Smooth muscle cell of the coronary artery (primary cell): ENCODE results near the gene UBAP1L. TPM values are rescaled to one million over a fixed set of nuclear protein-coding genes. Genes with fewer than 3 reads are reported as not detected.

Experiments used
- total RNA-seq: library from RNA; depleted of rRNA; stranded (reverse); fragments of >200 nt; gene quantifications from 2 replicates; pipeline ENCODE4 v1.2.3, GENCODE V29; 2014; ENCODE audit warnings: low replicate concordance

Gene UBAP1L
- 0.53 and 0.94 TPM in 2 replicates for total RNA-seq

DNA sequence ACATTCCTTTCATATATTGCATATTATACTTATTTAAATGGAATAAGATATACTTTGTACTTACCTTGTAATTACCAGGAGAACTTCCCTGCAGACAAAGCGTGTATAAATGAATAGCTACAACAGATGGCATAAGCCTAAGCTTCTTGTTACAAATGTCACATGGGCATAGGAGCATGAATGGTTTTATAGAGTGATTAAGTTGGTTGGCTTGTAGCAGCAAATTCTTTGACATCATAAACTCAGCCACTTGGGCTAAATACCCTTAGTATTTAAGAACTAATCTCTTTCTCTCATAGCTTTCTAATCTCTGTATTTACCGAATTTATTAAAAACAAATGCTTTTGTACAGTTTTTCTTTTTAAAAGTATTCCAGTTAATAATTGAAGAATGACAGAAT lies at the start of gene UBAP1L:
Gene UBAP1L (minus strand): TSS at position 115 of the 400 bp plus-strand sequence. CDS start 8,985 bp downstream, outside the sequence.

DNA sequence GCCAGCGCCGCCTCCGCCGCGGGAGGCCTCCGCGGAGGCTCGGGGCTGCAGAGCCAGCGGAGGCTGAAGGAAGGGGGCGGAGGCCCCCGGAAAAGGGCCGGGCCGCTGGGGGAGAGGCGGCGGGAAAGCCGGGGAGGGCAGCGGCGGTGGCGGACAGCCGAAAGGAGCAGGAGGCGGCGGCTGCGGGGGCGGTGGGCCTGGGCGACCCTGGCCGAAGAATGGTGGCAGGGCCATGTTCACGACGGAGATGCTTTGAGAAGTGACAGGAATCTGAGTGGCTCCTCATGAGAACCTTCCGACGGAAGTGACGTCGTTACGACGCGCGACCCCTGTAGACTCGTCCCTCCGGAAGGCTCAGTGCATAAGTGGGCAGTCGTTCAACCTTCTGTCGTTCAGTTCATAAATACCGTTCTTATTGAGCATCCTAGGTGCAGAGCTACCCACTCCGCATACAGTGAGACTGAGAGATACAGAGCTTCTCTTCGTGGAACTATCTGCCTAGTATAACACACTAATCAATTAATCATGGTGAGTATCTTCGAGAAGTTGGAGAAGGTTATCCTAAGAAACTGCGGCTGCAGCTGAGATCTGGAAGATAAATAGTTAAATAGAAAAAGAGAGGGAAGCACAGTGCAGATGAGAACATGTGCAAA lies 18.7 kb upstream of the UBAP1L start, which contains the start of gene PDCD7:
Gene PDCD7 (minus strand): TSS at position 261 of the 653 bp plus-strand sequence. CDS start 27 bp downstream, at position 234.

DNA sequence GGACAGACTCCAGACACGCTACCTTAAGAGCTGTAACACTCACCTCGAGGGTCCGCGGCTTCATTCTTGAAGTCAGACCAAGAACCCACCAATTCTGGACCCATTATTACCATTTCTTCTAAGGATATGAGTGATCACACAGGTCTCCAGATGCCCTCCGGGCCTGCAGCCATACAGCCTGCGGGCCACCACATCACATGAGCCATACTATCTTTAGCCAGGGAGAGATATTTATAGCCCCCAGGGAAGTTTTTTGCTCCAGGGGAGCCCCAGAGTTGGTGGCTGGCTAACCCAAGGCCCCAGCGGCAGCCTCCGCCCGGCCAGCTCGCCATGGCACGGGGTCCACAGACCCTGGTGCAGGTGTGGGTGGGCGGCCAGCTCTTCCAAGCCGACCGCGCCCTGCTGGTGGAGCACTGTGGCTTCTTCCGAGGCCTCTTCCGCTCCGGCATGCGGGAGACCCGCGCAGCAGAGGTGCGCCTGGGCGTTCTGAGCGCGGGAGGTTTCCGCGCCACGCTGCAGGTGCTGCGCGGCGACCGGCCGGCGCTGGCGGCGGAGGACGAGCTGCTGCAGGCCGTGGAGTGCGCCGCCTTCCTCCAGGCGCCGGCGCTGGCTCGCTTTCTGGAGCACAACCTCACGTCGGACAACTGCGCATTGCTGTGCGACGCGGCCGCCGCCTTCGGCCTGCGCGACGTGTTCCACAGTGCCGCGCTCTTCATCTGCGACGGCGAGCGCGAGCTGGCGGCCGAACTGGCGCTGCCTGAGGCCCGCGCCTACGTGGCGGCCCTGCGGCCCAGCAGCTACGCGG lies 38.3 kb downstream of the UBAP1L start, which contains the start of gene KBTBD13:
Gene KBTBD13 (plus strand): TSS at position 261 of the 805 bp plus-strand sequence. CDS start 70 bp downstream, at position 331.

DNA sequence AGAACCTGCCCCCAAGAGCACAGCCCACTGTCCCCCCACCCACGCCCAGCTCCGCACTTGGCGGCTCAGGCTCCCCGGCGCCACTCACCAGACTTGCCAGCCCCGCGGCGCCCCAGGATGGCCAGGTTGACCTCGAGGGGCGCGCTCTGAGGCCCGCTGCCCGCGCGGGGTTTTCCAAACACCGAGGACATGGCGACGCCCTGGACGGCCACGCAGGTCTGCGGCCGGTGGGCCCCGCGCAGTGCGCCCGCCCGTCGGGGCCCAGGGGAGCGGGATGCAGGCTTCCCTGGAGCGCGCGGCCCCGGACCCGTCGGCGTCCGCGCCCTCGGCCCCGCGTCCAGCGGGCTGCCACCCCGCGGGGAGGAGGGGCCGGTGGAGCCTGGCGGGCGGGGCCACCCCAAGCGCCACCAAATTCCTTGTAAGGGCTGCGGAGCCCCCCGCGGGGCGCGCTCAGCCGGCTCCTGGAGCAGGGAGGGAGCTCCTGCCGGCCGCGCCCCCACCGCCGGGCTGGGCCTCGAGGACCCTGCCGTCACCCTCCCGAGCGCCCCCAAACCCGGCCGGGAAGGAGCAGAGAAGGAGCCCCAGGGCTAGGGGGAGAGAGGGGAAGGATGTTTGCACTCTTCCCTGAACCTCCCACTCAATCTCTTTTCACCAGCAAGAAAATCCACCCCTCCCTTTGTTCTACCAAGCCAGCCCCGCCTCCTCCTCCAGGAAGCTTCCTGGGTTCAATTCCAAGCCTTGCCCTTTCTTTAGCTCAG lies 47.2 kb downstream of the UBAP1L start, which contains the start of gene RASL12:
Gene RASL12 (minus strand): TSS at position 347 of the 758 bp plus-strand sequence. CDS start 156 bp downstream, at position 191.

DNA sequence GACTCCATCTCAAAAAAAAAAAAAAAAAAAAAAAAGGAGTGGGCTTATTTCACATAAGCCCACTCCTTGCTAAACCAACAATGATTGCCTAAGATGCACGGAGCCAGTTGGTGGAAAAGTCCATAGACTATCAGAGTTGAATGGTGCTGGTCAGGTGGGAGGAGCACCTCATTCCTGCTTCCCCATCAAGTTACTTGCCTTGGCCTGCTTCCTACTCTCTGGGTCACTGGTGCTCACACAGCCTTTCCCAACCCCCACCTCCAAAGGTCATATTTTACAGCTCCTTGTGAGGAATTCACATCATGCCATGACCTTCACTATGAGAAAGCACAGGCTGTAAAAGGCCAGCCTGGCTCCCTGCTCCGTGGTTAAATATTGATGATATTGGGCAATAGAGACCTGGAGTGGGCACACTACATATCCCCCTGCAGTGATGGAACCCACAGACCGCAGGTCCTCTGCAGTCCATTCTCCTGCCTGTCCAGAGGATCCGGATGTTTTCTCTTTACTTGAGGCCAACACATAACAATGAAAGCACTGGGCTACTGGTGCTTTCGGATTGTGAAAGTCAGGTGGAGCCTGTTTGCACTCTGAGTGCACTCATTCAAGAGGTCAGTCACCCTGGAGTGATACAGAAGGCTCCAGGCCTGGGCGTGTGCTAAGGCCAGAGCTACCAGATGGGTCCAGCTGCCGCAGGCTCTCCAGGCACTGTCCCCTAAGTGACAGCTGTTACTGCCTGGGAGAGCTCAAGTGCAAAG lies 70.1 kb downstream of the UBAP1L start, which contains the start of gene SLC51B:
Gene SLC51B (plus strand): TSS at position 664 of the 758 bp plus-strand sequence. CDS start 4,618 bp downstream, outside the sequence.

Other genes with a start within 250 kb of the UBAP1L start
- gene ANKDD1A, start 203.3 kb downstream of the UBAP1L start, total RNA-seq, result 3.2 and 15.3 TPM in 2 replicates
- 41.0 and 62.0 TPM in 2 replicates for gene SPG21, start 125.3 kb downstream of the UBAP1L start, total RNA-seq
- gene MTFMT, start 85.6 kb downstream of the UBAP1L start, total RNA-seq, result 7.0 and 10.7 TPM in 2 replicates
- gene SLC51B, start 69.8 kb downstream of the UBAP1L start, total RNA-seq, result not detected in 2 replicates
- gene RASL12, start 47.2 kb downstream of the UBAP1L start, total RNA-seq, result 0.30 and 4.1 TPM in 2 replicates
- under 0.01 TPM in 1 of 2 replicates, not detected in the other for gene KBTBD13, start 38.5 kb downstream of the UBAP1L start, total RNA-seq
- 9.5 and 10.5 TPM in 2 replicates for gene PDCD7, start 18.6 kb upstream of the UBAP1L start, total RNA-seq
- gene CLPX, start 70.1 kb upstream of the UBAP1L start, total RNA-seq, result 26.7 and 33.0 TPM in 2 replicates
- gene CILP, start 96.3 kb upstream of the UBAP1L start, total RNA-seq, result under 0.01 and 6.0 TPM in 2 replicates
- 1.5 and 1.7 TPM in 2 replicates for gene PARP16, start 171.7 kb upstream of the UBAP1L start, total RNA-seq
- not detected in 2 replicates for gene RNU5A-1, start 180.9 kb upstream of the UBAP1L start, total RNA-seq
- not detected in 2 replicates for gene RNU5B-1, start 189.5 kb upstream of the UBAP1L start, total RNA-seq